Stimulated activated CD8-positive, alpha-beta memory T cell treated with anti-CD3 and anti-CD28 coated beads, Interleukin-12 subunit alpha, Interleukin-12 subunit beta, amount 100 ng/mL, for 4 hours (primary cell): ENCODE results near the gene BRD4.

Source experiments
- DNase-seq: peaks from one replicate; pipeline ENCODE4 v3.0.0-alpha.2; 2020; ENCODE audit warnings: low read depth

The BRD4 gene

GRCh38 chr19:15265214-15265849 lies 67.0 kb downstream of the BRD4 start:
- DNase-seq = no peak

- no peak for DNase-seq
Observed at GRCh38 chr19:15264933-15265206, 67.5 kb downstream of the BRD4 start.

- peak; percentile 41 for DNase-seq
Observed at GRCh38 chr19:15264061-15264932, 68.0 kb downstream of the BRD4 start.

- DNase-seq = no peak
Observed at GRCh38 chr19:15263361-15263985, 68.9 kb downstream of the BRD4 start.

GRCh38 chr19:15262011-15262410 lies 70.3 kb downstream of the BRD4 start:
- no peak for DNase-seq

- no peak for DNase-seq
Observed at GRCh38 chr19:15260939-15261338, 71.4 kb downstream of the BRD4 start.

- no peak for DNase-seq
Observed at GRCh38 chr19:15259907-15260306, 72.4 kb downstream of the BRD4 start.

GRCh38 chr19:15257782-15258181 lies 74.6 kb downstream of the BRD4 start:
- DNase-seq = no peak

GRCh38 chr19:15256708-15257331 lies 75.5 kb downstream of the BRD4 start:
- no peak for DNase-seq

- no peak for DNase-seq
Observed at GRCh38 chr19:15255359-15255990, 76.9 kb downstream of the BRD4 start.

GRCh38 chr19:15254547-15254946 lies 77.8 kb downstream of the BRD4 start:
- no peak for DNase-seq

GRCh38 chr19:15253513-15253912 lies 78.8 kb downstream of the BRD4 start:
- DNase-seq = no peak

GRCh38 chr19:15253061-15253460 lies 79.3 kb downstream of the BRD4 start:
- no peak for DNase-seq

GRCh38 chr19:15252398-15253018 lies 79.8 kb downstream of the BRD4 start:
- DNase-seq = no peak

- DNase-seq = no peak
Observed at GRCh38 chr19:15251749-15252397, 80.5 kb downstream of the BRD4 start.

- no peak for DNase-seq
Observed at GRCh38 chr19:15251010-15251748, 81.2 kb downstream of the BRD4 start.

GRCh38 chr19:15250640-15250993 lies 81.7 kb downstream of the BRD4 start:
- DNase-seq = no peak

- DNase-seq = no peak
Observed at GRCh38 chr19:15249972-15250639, 82.2 kb downstream of the BRD4 start.

GRCh38 chr19:15249528-15249874 lies 82.8 kb downstream of the BRD4 start:
- no peak for DNase-seq
